ENCODE results near the gene ATAT1. TPM values are rescaled to one million over a fixed set of nuclear protein-coding genes. Genes with fewer than 3 reads are reported as not detected.

The ATAT1 gene
- total and polyA plus RNA-seq, 2 of the 13 experiments (the other 11 are each of a cell fraction or from before 2014, with no cell fraction given) = 9.2 to 23.6 TPM

DNA sequence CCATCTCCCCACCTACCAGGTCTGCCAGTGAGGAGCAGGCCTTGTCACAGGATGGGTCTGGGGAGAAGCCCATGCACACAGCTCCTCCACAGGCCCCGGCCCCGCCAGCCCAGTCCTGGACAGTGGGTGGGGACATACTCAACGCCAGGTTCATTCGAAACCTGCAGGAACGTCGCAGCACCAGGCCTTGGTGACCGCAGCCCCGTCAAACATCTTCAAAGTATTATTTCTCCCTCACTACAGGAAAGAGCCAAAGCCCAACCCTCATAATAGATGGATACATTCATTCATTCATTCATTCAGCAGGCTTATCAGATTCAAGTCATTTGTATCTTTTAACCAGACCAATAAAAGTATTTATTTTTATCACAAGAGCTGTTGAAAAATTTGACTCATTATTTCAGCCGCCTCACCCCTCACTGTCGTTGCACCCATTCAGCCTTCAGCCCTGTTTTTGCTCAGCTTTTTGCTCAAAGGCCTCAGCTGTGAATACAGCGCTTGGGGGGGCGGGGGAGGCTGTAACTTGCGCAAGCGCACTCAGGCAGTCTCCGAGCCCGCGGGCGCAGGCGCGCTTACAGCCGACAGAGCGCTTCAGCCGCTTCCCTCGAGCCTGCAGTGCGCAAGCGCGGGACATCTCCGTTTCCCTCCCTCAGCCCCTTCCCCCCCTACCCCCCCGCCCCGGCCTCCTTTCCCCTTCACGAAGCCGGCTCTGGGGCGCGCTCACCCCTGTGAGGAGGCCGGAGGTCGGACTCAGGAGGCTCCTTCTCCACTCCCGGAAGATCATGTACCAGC is 20.0 kb downstream of the ATAT1 start, which contains the start of gene C6orf136 (continued):
- TF ChIP-seq, protein P1, sequence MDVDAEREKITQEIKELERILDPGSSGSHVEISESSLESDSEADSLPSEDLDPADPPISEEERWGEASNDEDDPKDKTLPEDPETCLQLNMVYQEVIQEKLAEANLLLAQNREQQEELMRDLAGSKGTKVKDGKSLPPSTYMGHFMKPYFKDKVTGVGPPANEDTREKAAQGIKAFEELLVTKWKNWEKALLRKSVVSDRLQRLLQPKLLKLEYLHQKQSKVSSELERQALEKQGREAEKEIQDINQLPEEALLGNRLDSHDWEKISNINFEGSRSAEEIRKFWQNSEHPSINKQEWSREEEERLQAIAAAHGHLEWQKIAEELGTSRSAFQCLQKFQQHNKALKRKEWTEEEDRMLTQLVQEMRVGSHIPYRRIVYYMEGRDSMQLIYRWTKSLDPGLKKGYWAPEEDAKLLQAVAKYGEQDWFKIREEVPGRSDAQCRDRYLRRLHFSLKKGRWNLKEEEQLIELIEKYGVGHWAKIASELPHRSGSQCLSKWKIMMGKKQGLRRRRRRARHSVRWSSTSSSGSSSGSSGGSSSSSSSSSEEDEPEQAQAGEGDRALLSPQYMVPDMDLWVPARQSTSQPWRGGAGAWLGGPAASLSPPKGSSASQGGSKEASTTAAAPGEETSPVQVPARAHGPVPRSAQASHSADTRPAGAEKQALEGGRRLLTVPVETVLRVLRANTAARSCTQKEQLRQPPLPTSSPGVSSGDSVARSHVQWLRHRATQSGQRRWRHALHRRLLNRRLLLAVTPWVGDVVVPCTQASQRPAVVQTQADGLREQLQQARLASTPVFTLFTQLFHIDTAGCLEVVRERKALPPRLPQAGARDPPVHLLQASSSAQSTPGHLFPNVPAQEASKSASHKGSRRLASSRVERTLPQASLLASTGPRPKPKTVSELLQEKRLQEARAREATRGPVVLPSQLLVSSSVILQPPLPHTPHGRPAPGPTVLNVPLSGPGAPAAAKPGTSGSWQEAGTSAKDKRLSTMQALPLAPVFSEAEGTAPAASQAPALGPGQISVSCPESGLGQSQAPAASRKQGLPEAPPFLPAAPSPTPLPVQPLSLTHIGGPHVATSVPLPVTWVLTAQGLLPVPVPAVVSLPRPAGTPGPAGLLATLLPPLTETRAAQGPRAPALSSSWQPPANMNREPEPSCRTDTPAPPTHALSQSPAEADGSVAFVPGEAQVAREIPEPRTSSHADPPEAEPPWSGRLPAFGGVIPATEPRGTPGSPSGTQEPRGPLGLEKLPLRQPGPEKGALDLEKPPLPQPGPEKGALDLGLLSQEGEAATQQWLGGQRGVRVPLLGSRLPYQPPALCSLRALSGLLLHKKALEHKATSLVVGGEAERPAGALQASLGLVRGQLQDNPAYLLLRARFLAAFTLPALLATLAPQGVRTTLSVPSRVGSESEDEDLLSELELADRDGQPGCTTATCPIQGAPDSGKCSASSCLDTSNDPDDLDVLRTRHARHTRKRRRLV (CRISPR knock-in tag; IDR thresholded peaks at IDR 0.05) = no peak; the same call in 1 of the 2 replicates
- TF ChIP-seq, protein P2, sequence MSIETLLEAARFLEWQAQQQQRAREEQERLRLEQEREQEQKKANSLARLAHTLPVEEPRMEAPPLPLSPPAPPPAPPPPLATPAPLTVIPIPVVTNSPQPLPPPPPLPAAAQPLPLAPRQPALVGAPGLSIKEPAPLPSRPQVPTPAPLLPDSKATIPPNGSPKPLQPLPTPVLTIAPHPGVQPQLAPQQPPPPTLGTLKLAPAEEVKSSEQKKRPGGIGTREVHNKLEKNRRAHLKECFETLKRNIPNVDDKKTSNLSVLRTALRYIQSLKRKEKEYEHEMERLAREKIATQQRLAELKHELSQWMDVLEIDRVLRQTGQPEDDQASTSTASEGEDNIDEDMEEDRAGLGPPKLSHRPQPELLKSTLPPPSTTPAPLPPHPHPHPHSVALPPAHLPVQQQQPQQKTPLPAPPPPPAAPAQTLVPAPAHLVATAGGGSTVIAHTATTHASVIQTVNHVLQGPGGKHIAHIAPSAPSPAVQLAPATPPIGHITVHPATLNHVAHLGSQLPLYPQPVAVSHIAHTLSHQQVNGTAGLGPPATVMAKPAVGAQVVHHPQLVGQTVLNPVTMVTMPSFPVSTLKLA (IDR thresholded peaks at IDR 0.05) = no peak
- TF ChIP-seq ZNF326 (CRISPR knock-in tag; IDR thresholded peaks at IDR 0.05; ENCODE audit: borderline replicate concordance) = no peak
- no peak for TF ChIP-seq SMAD9 (CRISPR knock-in tag; IDR thresholded peaks at IDR 0.05)
- TF ChIP-seq POLR2G (IDR thresholded peaks at IDR 0.05; ENCODE audit: low read depth, low read length) = no peak
- TF ChIP-seq KDM6A (CRISPR knock-in tag; IDR thresholded peaks at IDR 0.05; ENCODE audit: low read depth) = no peak
- no peak for TF ChIP-seq MED13 (CRISPR knock-in tag; IDR thresholded peaks at IDR 0.05)
- TF ChIP-seq, protein P3, sequence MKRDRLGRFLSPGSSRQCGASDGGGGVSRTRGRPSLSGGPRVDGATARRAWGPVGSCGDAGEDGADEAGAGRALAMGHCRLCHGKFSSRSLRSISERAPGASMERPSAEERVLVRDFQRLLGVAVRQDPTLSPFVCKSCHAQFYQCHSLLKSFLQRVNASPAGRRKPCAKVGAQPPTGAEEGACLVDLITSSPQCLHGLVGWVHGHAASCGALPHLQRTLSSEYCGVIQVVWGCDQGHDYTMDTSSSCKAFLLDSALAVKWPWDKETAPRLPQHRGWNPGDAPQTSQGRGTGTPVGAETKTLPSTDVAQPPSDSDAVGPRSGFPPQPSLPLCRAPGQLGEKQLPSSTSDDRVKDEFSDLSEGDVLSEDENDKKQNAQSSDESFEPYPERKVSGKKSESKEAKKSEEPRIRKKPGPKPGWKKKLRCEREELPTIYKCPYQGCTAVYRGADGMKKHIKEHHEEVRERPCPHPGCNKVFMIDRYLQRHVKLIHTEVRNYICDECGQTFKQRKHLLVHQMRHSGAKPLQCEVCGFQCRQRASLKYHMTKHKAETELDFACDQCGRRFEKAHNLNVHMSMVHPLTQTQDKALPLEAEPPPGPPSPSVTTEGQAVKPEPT (CRISPR knock-in tag; IDR thresholded peaks at IDR 0.05; ENCODE audit: low read depth) = no peak
- TF ChIP-seq ZNF367 (CRISPR knock-in tag; IDR thresholded peaks at IDR 0.05; ENCODE audit: borderline replicate concordance) = no peak
- TF ChIP-seq STAG1 (CRISPR knock-in tag; IDR thresholded peaks at IDR 0.05) = no peak
- TF ChIP-seq ZNF24 (IDR thresholded peaks at IDR 0.05) = peak; percentile 82; the same call in 1 of the 2 replicates
- no peak for TF ChIP-seq HOMEZ (CRISPR knock-in tag; IDR thresholded peaks at IDR 0.05; ENCODE audit: low read depth)
- no peak for TF ChIP-seq ZNF3 (CRISPR knock-in tag; IDR thresholded peaks at IDR 0.05)
- TF ChIP-seq ZNF614 (CRISPR knock-in tag; IDR thresholded peaks at IDR 0.05; ENCODE audit: borderline replicate concordance) = no peak
- TF ChIP-seq XRCC5 (optimal IDR thresholded peaks at IDR 0.05; ENCODE audit: low read length) = peak; percentile 14
- no peak for TF ChIP-seq GMEB1 (CRISPR knock-in tag; IDR thresholded peaks at IDR 0.05; ENCODE audit: borderline replicate concordance)
